Heart left ventricle (tissue), 16 donors: ENCODE data around the gene RDH11. TPM values are rescaled to one million over a fixed set of nuclear protein-coding genes. Genes with fewer than 3 reads are reported as not detected.

ENCODE experiments used
- ATAC-seq, 4 donors: fragments of 200-7000 bp; cut with Tn5 transposase; one replicate each; pipeline ENCODE4 v1.9.1; 2020 to 2022; ENCODE audit warnings: moderate library complexity in 4 of 4, mild to moderate bottlenecking in 3 of 4, moderate number of reproducible peaks in 1 of 4
- DNase-seq, 5 donors: peaks; one replicate each; pipeline ENCODE4 v3.0.0-alpha.2; 2020
- H3K27ac ChIP-seq, 12 donors: fragments of 200-600 bp; sonication (generic) in 4 of 12; one replicate each; pipeline versions ENCODE4 v1.5.0 to v1.8.0; 2016 to 2022; ENCODE audit warnings: mild to moderate bottlenecking in 2 of 12
- H3K27me3 ChIP-seq, 9 donors: fragments of 200-600 bp; sonication (generic) in 2 of 9; one replicate each; pipeline versions ENCODE4 v1.5.1 to v1.8.0; 2016 to 2022; ENCODE audit warnings: mild to moderate bottlenecking in 3 of 9
- H3K36me3 ChIP-seq, 9 donors: fragments of 200-600 bp; sonication (generic) in 2 of 9; one replicate each; pipeline versions ENCODE4 v1.5.0 to v1.8.0; 2018 to 2022; ENCODE audit warnings: mild to moderate bottlenecking in 2 of 9
- H3K4me1 ChIP-seq, 12 donors: fragments of 200-600 bp; sonication (generic) in 4 of 12; one replicate each; pipeline versions ENCODE4 v1.5.0 to v1.8.0; 2016 to 2022; ENCODE audit warnings: mild to moderate bottlenecking in 3 of 12
- H3K4me3 ChIP-seq, 12 donors: fragments of 200-600 bp; sonication (generic) in 4 of 12; one replicate each; pipeline versions ENCODE4 v1.5.0 to v1.8.0; 2017 to 2022; ENCODE audit warnings: mild to moderate bottlenecking in 9 of 12, moderate library complexity in 4 of 12
- H3K9me3 ChIP-seq, 12 donors: fragments of 200-600 bp; sonication (generic) in 4 of 12; one replicate each; pipeline versions ENCODE4 v1.5.0 to v1.8.0; 2016 to 2022; ENCODE audit warnings: mild to moderate bottlenecking in 1 of 12
- CTCF ChIP-seq, 12 donors: fragments of 200-600 bp; sonication (generic) in 4 of 12; IDR thresholded peaks; one replicate each; pipeline versions ENCODE4 v1.5.0 to v1.8.0; 2018 to 2022; ENCODE audit warnings: antibody characterized with exemption in 12 of 12, mild to moderate bottlenecking in 5 of 12
- POLR2A ChIP-seq, 2 donors: fragments of 450-650 bp; IDR thresholded peaks; one replicate each; pipeline ENCODE4 v1.6.1; 2017; ENCODE audit warnings: antibody characterized with exemption in 2 of 2, mild to moderate bottlenecking in 2 of 2, moderate library complexity in 2 of 2
- WGBS, 4 donors: extraction: QIAGEN DNeasy Blood & Tissue Kit in 2 of 4; methylation state at CpG; one replicate each; pipeline versions ENCODE4 v1.1.5 to v1.1.7; 2013 to 2018; 5-methylcytosine and 5-hydroxymethylcytosine counted together
- intact Hi-C, 10 donors: fragments of 100-400 bp; cut with DNase I; formaldehyde crosslinking; loops; one replicate each; pipeline versions ENCODE4 v1.11.1 to v1.14.2; 2022
- polyA plus RNA-seq, 2 donors: library from polyadenylated mRNA; stranded (reverse); fragments of 200-250 nt; gene quantifications; one replicate each; pipeline ENCODE4 v1.2.3, GENCODE V29; 2013
- total RNA-seq, 9 donors: library from RNA; depleted of rRNA in 2 of 9; stranded (reverse); fragments of >200 nt in 2 of 9; fragmentation: NEBNext Ultra II Directional in 3 of 9; extraction: Animal tissue kit (Norgen Biotek cat#: 25700) in 3 of 9; gene quantifications; one replicate each; pipeline versions ENCODE4 v1.1.0 to v1.2.4, GENCODE V29; 2016 to 2023
- donor health status: ischemic (EF 13 %, LVEDD 7.1; RV severe dilation, severe dysfunction).
- donor health status: healthy with polysubstance abuse.
- donor health status: DM: no; HTN: yes; CAD: no.
- donor health status: DM: no; HTN: no; CAD: no.
- donor health status: ischemic (EF 25% LVEDD 6.9; RV normal size, moderate dysfunction).
- donor health status: ischemic (EF 25% LVEDD 5.7; RV mildly dilated, moderate dysfunction).
- donor health status: healthy.
- donor health status: DM: yes; HTN: yes; CAD: no.
- donor health status: ischemic (EF 35%, LVEDD 5.7; RV mildly dilated, moderate dysfunction).
- donor health status: nonischemic (EF 11% LVEDD 7.7; RV severe dilation, severe dysfunction).
- donor health status: DM: yes; HTN: yes; CAD: no.
- donor health status: PGD.
- donor health status: ischemic (EF 29% LVEDD 5.4; RV normal size, mild dysfunction).
- donor health status: nonischemic (EF 23%, LVEDD 6.1; RV moderate dilation, normal function).

RDH11 gene
- total and polyA plus RNA-seq, 11 donors: 12.5 to 28.7 (median 17.8) TPM

GRCh38 chr14:67697006-67697405, 1.4 kb upstream of the RDH11 start:
- Histone ChIP-seq H3K27ac (no peak overlapping the region), H3K4me3 (no peak overlapping the region), H3K4me1 (peaks cover 0 to 35% (median 7%) of the 10 kb centered on the region in 12 donors), H3K27me3 (no peaks in the 10 kb centered on the region), H3K9me3 (no peaks in the 10 kb centered on the region), H3K36me3 (peaks cover 0 to 13% (median 5%) of the 10 kb centered on the region in 9 donors)
- WGBS, 4 donors: 80 to 94% (median 86%) methylated on average over 4 of the region's 4 CpGs
- intact Hi-C loops: loop anchor here in 4 of 10 donors (2.0 to 10.0 kb wide), 4 partner anchors 78 to 172 kb away; partner anchors contain the start of gene ARG2 (in 1 of the 4)
- DNase-seq (no peak), ATAC-seq (no peak)
- TF ChIP-seq POLR2A (IDR thresholded peaks at IDR 0.05) (no peak), CTCF (IDR thresholded peaks at IDR 0.05) (no peak)

GRCh38 chr14:67694791-67695393, 672 bp downstream of the RDH11 start:
- DNase-seq (peak; percentile 32 to 63 (median 39)), ATAC-seq (peak; percentile 10 to 84 (median 64))
- Histone ChIP-seq H3K4me1 (peaks cover 0 to 29% (median 7%) of the 10 kb centered on the region in 12 donors), H3K9me3 (no peaks in the 10 kb centered on the region), H3K27me3 (no peaks in the 10 kb centered on the region), H3K36me3 (peaks cover 0 to 34% (median 26%) of the 10 kb centered on the region in 9 donors), H3K27ac (peak overlapping the region in 11 of 12 donors; percentile 40 to 84 (median 62)), H3K4me3 (peak overlapping the region; percentile 56 to 94 (median 84))
- 2 to 4% (median 3%) methylated on average over 21 of the region's 21 CpGs for WGBS, 4 donors
- intact Hi-C loops: loop anchor here in 4 of 10 donors (2.0 to 10.0 kb wide), 3 partner anchors 20 to 170 kb away; partner anchors contain the start of gene VTI1B (in 2 of the 4)
- TF ChIP-seq POLR2A (IDR thresholded peaks at IDR 0.05) (no peak), CTCF (IDR thresholded peaks at IDR 0.05) (no peak)

- 91 to 97% (median 95%) methylated on average over 4 of the region's 4 CpGs for WGBS, 4 donors
Measured at GRCh38 chr14:67690011-67690410, 5.6 kb downstream of the RDH11 start.

More at GRCh38 chr14:67690011-67690410, 5.6 kb downstream of the RDH11 start:
- Histone ChIP-seq H3K27me3 (no peaks in the 10 kb centered on the region), H3K4me3 (no peak overlapping the region), H3K36me3 (peaks cover 0 to 79% (median 72%) of the 10 kb centered on the region in 9 donors), H3K4me1 (peaks cover 0 to 20% (median 6%) of the 10 kb centered on the region in 12 donors), H3K27ac (no peak overlapping the region), H3K9me3 (no peaks in the 10 kb centered on the region)
- TF ChIP-seq POLR2A (IDR thresholded peaks at IDR 0.05): no peak
- no peak for TF ChIP-seq CTCF (IDR thresholded peaks at IDR 0.05)
- no peak for DNase-seq
- intact Hi-C loops: loop anchor here in 1 of 10 donors (10.0 kb wide), 1 partner anchor 165 kb away; no protein-coding TSS in a partner anchor
- no peak for ATAC-seq
